Activated T-helper 1 cell treated with Interleukin-2 at 50 U/mL for 16 hours (primary cell): ENCODE results near the gene COL19A1.

ENCODE experiments used
- DNase-seq: peaks from one replicate; pipeline ENCODE4 v3.0.0-alpha.2; 2020; ENCODE audit warnings: low read depth

COL19A1 gene

DNA sequence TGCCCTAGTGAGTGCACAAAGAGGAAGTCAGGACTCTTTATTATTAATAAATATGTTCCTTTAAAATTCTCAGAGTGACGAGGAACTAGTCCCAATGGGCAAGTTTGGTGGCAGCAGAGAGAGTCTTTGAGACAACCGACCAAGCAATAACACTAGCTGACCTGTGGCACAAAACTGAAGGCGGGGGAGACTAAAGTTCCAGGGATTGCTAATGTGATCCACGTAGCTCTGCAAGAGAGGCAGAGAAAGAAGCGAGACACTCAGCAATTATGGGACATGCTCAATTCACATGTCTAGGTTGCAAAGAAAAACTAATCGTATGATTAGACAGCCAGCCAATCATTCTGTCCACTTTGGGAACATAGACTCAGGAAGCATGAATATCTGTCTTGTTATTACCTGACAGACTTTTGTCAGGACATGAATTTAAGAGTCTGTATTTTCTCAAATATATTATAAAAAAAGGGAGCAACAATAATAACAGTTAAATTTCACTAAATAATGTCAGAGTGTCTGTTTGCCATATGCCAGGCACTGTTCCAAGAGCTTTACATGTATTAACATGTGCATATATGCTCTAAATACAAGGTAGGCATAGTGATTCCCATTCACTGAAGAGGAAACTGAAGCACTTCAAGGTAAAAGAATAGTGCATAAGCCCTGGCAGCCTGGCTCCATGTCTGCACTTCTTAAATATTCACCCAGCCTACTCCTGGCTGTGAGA, 355.5 kb downstream of the COL19A1 start:
- no peak for DNase-seq

DNA sequence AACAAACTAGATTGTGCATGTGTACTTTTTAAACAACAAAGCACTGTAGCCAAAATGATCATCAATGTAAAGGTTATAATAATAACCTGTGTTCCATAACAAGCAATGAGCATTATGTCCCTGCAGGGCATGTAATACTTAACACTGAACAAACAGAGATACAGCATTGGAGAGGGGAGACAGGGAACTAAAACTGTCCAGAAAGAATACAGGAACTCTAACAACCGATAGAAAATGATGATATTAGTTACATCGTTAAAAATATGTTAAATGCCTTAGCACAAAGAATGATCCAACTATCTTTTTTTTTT, 356.0 kb downstream of the COL19A1 start:
- no peak for DNase-seq

DNA sequence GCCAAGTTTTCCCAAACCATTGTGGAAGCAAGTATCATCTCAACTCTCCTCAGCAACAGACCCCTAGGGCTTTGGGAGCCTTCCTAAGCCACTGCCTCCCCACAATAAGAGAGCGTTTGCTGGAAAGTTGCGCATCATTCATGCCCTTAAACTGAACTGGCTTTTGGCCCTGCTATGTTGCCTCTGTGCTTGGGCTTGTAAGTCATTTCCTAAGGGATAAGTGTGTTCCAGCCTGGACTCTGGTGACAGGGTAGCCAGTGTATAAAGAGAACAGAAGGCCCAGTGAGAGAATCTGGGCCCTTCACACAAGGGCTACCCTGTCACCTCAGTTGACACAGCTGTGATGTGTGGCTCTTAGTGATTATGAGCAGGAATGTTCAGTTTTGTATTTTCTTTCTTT, 358.7 kb downstream of the COL19A1 start:
- no peak for DNase-seq

DNA sequence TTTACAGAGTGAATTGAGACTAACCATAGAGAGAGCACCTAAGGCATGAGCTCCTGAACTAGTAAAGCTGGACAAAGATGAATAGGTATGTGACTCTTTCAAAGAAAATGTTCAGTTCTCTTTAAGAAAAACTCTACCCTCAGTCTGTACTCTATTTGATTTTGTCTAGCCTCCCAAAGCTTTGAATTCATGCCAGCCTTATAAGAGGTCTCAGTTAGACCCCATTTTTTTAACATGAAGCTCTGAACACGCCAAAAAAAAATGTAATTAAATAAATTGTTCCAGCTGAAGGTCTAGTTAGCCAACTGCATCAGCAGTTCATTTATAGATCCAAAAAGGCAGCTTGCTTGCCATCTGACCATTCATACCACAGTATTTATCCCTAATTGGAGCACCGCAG, 365.0 kb downstream of the COL19A1 start:
- no peak for DNase-seq

DNA sequence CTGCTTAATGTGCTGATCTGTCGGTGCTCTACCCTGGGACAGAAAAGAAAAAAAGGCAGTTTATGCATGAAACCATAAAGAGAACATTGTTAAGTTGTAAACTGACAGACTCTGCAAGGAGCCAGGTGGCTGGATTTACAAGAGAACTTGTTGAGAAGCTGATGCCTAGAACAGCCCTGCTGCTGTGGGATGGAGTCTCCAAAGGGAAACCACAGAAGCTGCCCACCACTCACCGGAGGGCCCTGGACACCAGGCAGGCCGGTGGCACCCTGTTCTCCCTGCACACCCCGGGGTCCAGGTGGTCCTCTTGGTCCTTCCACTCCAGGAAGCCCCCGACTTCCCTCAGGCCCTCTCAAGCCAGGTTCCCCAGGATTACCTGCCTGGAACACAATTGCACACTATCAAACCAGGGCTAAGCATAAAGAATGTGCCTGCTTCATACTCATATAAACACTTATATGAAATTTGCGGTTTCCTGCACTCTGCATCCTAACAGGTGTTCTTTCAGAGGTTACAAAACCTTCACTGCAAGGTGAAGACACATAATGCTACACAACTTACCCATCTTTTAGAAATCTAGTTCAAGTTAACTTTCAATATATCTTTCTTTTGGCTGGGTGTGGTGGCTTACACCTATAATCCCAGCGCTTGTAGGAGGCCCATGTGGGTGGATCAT, 368.3 kb downstream of the COL19A1 start:
- no peak for DNase-seq

DNA sequence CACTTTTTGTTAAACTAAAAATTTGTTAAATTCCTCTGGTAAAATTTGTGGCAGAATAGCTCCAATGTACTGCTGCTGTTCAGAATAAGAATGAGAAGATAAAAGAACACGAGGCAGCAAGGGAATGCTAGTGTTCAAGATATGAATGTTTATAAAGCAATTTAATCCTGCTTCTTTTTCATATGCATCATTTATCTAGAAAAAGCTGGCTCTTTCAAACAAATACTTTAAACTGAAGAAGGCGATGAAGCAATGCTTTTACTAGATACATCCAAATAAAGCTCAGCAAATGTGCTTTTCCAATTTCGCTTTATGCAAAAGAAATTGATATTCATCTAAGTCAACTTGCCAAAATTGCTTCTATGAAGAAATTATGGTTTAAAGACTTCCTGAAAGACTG, 370.0 kb downstream of the COL19A1 start:
- DNase-seq: no peak

DNA sequence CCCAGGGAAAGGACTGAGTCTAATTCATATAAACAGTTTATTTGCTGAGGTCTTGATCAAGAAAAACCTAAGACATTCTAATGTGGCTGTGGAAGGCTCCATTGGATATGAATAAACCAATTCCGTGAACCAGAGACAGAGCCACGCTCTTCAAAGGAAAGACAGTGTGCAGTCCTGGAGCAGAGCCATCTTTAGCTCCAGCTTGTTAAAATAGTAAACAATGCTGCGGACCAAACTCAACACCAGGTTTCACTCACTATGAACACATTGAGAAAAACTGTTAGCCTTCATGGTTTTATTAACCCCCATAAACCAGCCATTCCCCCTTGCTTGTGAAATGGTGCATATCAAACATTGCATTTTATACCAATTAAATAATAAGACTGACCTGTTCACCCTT, 374.7 kb downstream of the COL19A1 start:
- no peak for DNase-seq

DNA sequence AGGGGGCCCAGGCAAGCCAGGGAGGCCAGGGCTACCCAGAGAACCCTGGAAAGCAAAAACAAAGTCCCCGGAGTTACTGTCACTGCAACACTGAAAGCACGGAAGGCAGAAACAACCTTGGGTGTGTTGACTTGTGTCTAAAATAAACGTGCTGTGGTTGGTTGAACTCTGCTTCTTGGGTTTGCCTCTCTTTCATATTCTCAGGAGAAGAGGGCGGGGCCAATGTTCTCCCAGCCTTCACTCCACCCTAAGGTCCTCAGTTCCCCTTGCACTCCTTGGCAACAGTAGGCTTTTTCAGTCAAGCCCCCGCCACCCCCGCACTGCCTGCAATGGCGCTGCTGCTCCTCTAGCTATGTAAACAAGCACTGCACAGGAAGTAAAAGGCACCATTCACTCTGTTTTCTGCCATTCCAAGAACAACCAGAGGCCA, 375.6 kb downstream of the COL19A1 start:
- DNase-seq: no peak

DNA sequence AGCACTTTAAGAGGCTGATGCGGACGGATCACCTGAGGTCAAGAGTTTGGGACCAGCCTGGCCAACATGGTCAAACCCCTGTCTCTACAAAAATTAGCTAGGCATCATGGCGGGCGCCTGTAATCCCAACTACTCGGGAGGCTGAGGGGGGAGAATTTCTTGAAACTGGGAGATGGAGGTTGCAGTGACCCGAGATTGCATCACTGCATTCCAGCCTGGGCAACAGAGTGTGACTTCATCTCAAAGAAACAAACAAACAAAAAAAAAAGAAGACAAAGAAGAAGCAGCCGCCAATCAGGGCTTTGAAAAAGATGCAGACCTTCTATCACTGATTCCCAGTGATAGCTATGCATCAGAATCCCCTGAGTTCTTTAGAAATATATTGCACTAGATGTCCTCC, 379.8 kb downstream of the COL19A1 start:
- DNase-seq: no peak

DNA sequence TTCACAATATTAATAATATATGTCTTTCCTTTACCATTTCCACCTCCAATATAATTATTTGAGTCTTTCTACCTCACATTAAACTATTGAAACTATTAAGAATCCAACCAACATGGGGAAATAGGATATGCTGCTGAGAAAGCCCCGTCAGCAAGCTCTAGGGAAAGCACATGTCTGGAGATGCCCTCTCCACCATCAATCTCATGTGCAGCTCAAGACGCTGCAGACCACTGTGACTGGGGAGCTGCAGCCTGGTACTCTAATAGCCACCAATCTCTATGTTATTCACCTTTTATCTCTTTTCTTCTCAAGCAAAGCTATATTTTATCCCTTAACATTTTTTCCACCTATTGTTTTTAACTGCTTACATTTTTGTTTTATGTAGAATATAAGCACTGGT, 386.2 kb downstream of the COL19A1 start:
- no peak for DNase-seq

DNA sequence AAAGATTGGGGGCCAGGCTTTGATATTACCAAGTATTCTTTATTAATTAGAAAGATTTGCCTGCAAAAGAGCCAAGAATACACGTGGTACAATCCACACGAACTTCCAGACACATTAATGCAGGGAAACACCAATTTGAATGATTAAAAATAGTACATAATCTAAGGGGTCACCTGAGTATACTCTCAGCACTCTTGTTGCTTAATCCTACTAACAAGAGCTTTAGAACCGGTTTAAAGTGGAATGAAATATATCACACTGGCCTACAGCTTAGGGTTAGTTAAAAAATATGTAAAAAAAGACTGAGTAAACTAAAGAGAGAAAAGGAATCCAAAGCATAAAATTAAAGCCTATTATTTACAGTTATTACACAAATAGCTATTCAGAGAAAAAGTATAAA, 387.6 kb downstream of the COL19A1 start:
- no peak for DNase-seq

DNA sequence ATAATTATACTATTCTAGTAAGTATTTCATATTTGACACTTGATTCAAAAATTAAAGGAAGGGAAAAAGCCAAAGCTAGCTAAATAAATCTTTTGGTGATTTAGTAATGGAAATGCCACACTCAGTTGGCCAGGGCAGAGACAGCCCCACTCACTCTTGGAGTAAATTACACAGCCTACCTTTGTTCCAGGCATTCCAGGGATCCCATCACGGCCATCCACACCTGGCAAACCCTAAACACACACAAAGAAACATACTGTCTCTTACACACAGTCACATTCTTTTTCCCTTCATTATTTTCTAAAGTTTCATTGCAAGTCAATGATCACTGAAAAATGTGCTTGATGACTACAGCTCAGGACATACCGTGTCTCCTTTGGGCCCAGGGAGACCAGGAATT, 388.4 kb downstream of the COL19A1 start:
- DNase-seq: no peak

DNA sequence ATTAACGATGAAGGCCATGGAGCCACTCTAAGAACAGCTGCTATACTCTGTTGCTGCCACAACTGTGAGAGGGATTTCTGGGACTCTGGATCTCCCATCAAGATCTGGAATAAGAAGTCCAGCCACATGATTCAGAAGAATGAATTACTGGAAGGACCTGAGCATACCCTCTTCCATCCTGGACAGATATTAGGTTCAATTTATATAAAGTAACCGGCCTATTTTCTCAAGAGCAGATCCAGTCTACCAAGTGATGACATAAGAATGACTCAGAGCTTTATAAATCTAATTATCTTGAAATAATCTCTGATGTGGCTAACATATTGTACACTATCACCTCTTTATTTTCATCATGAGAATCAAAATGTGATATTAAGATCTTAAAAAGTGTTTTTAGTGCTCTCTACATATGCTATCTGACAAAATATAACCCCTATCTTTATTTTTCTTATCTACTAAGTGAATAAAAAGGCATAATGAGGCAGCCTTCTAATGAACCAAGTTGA, 391.5 kb downstream of the COL19A1 start:
- no peak for DNase-seq

DNA sequence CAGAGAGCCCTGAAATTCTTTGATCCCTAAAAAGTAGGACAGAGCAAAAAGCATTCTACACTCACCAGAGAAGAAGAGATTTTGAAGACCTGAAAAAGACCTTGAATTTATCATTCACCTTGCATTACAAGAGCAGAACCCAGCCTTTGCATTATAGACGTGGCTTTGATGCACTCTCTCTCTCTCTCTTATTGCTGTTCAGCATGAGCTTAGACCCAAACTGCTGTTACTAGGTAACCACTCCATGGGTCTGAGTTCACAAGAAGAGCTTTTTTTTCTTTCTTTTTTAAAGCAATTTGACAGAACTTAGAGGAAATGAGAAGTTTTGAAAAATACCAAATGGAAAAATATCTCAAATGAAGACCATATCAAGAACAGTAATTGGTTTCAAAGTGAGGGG, 392.1 kb downstream of the COL19A1 start:
- no peak for DNase-seq
